Mesendoderm (in vitro differentiated cells): ENCODE data around the gene TUB.

Experiments
- DNase-seq: peaks from one replicate; pipeline ENCODE4 v3.0.0; 2013
- H2AK5ac ChIP-seq: 2 replicates; pipeline ENCODE4 v1.6.1; 2013; ENCODE audit warnings: low read length, inconsistent platforms
- H2BK120ac ChIP-seq: 2 replicates; pipeline ENCODE4 v1.6.1; 2013; ENCODE audit warnings: low read depth, mild to moderate bottlenecking, low read length, moderate library complexity, mixed read lengths
- H2BK15ac ChIP-seq: replicated peaks from 2 replicates; pipeline ENCODE4 v1.6.1; 2013; ENCODE audit warnings: low read depth, mild to moderate bottlenecking, moderate library complexity
- H2BK5ac ChIP-seq: 2 replicates; pipeline ENCODE4 v1.6.1; 2013; ENCODE audit warnings: low read length, inconsistent platforms
- H3K18ac ChIP-seq: 2 replicates; pipeline ENCODE4 v1.6.1; 2013; ENCODE audit warnings: mild to moderate bottlenecking, low read length, mixed read lengths
- H3K23ac ChIP-seq: one replicate; pipeline ENCODE4 v1.6.1; 2013; ENCODE audit warnings: low read length
- H3K27ac ChIP-seq: 2 replicates; pipeline ENCODE4 v1.5.1; 2013; ENCODE audit warnings: low read depth, mild to moderate bottlenecking, inconsistent platforms, low read length, moderate library complexity
- H3K27me3 ChIP-seq: 2 replicates; pipeline ENCODE4 v1.6.1; 2013; ENCODE audit warnings: low read length, control low read depth, mild to moderate bottlenecking, inconsistent platforms; ENCODE audit not compliant: insufficient read depth, poor library complexity
- H3K36me3 ChIP-seq: 2 replicates; pipeline ENCODE4 v1.6.1; 2013; ENCODE audit warnings: low read length, inconsistent platforms; ENCODE audit not compliant: control insufficient read depth, insufficient read depth
- H3K4ac ChIP-seq: one replicate; pipeline ENCODE4 v1.6.1; 2013; ENCODE audit warnings: low read depth, mild to moderate bottlenecking, low read length, moderate library complexity
- H3K4me1 ChIP-seq: 2 replicates; pipeline ENCODE4 v1.6.1; 2013; ENCODE audit warnings: low read depth, low read length, inconsistent platforms; ENCODE audit not compliant: control insufficient read depth
- H3K4me2 ChIP-seq: 2 replicates; pipeline ENCODE4 v1.6.1; 2013; ENCODE audit warnings: low read length
- H3K4me3 ChIP-seq: 2 replicates; pipeline ENCODE4 v1.5.1; 2013; ENCODE audit warnings: mild to moderate bottlenecking, low read length
- H3K56ac ChIP-seq: one replicate; pipeline ENCODE4 v1.6.1; 2013; ENCODE audit warnings: low read length
- H3K79me1 ChIP-seq: 2 replicates; pipeline ENCODE4 v1.6.1; 2013; ENCODE audit warnings: low read length, inconsistent platforms
- H3K79me2 ChIP-seq: 2 replicates; pipeline ENCODE4 v1.6.1; 2013; ENCODE audit warnings: mild to moderate bottlenecking, low read length; ENCODE audit not compliant: control insufficient read depth, insufficient read depth
- H3K9ac ChIP-seq: 2 replicates; pipeline ENCODE4 v1.6.1; 2013; ENCODE audit warnings: low read length, inconsistent platforms
- H4K5ac ChIP-seq: one replicate; pipeline ENCODE4 v1.6.1; 2013; ENCODE audit warnings: low read length
- H4K8ac ChIP-seq: one replicate; pipeline ENCODE4 v1.6.1; 2013; ENCODE audit warnings: low read depth, mild to moderate bottlenecking, control low read depth, low read length, moderate library complexity
- WGBS: extraction: QIAGEN DNeasy Blood & Tissue Kit; methylation state at CpG from one replicate; pipeline ENCODE4 v1.1.7; 2013; ENCODE audit warnings: low lambda C conversion rate, missing lambda C conversion rate; ENCODE audit not compliant: insufficient coverage; ENCODE audit errors: extremely low coverage; 5-methylcytosine and 5-hydroxymethylcytosine counted together

The TUB gene

GRCh38 chr11:8092587-8093424 is 11.8 kb downstream of the TUB start:
- Histone ChIP-seq H3K36me3 (peaks cover 3% of the 10 kb centered on the region), H3K4me3 (no peak overlapping the region), H4K8ac (no peak overlapping the region), H2BK5ac (no peak overlapping the region), H2BK15ac (no peak overlapping the region), H3K56ac (no peak overlapping the region), H2AK5ac (no peak overlapping the region), H2BK120ac (no peak overlapping the region), H3K79me2 (no peaks in the 10 kb centered on the region), H3K23ac (no peak overlapping the region), H3K4me1 (no peaks in the 10 kb centered on the region), H3K9ac (no peak overlapping the region), H3K27ac (no peak overlapping the region), H3K79me1 (peaks cover 1% of the 10 kb centered on the region), H4K5ac (no peak overlapping the region), H3K4me2 (no peak overlapping the region), H3K4ac (no peak overlapping the region), H3K18ac (no peak overlapping the region), H3K27me3 (no peaks in the 10 kb centered on the region)
- no CpG with 5 or more reads among the region's 11 CpGs for WGBS
- peak; percentile 82 for DNase-seq

GRCh38 chr11:8093931-8094575 is 13.0 kb downstream of the TUB start:
- Histone ChIP-seq H3K27me3 (no peaks in the 10 kb centered on the region), H2BK15ac (no peak overlapping the region), H3K27ac (no peak overlapping the region), H3K36me3 (peaks cover 3% of the 10 kb centered on the region), H3K18ac (no peak overlapping the region), H3K4me1 (no peaks in the 10 kb centered on the region), H2BK120ac (no peak overlapping the region), H4K8ac (no peak overlapping the region), H4K5ac (no peak overlapping the region), H3K4ac (no peak overlapping the region), H3K79me2 (no peaks in the 10 kb centered on the region), H3K4me2 (no peak overlapping the region), H3K4me3 (no peak overlapping the region), H3K9ac (no peak overlapping the region), H3K23ac (no peak overlapping the region), H2BK5ac (no peak overlapping the region), H3K79me1 (no peaks in the 10 kb centered on the region), H3K56ac (no peak overlapping the region), H2AK5ac (no peak overlapping the region)
- no peak for DNase-seq
- no CpG with 5 or more reads among the region's 9 CpGs for WGBS

GRCh38 chr11:8094656-8095055 is 13.6 kb downstream of the TUB start:
- Histone ChIP-seq H3K27me3 (no peaks in the 10 kb centered on the region), H3K36me3 (peaks cover 3% of the 10 kb centered on the region), H2AK5ac (no peak overlapping the region), H4K5ac (no peak overlapping the region), H2BK5ac (no peak overlapping the region), H2BK15ac (no peak overlapping the region), H2BK120ac (no peak overlapping the region), H4K8ac (no peak overlapping the region), H3K79me2 (no peaks in the 10 kb centered on the region), H3K23ac (no peak overlapping the region), H3K79me1 (no peaks in the 10 kb centered on the region), H3K4me3 (no peak overlapping the region), H3K9ac (no peak overlapping the region), H3K18ac (no peak overlapping the region), H3K56ac (no peak overlapping the region), H3K27ac (no peak overlapping the region), H3K4me2 (no peak overlapping the region), H3K4ac (no peak overlapping the region), H3K4me1 (no peaks in the 10 kb centered on the region)
- DNase-seq, result no peak
- WGBS, result no CpG with 5 or more reads among the region's 11 CpGs

- no peak overlapping the region for H3K56ac ChIP-seq
- no peak overlapping the region for H2BK15ac ChIP-seq
- H3K79me1 ChIP-seq, result no peaks in the 10 kb centered on the region
- no peak overlapping the region for H3K4ac ChIP-seq
- H2BK5ac ChIP-seq, result no peak overlapping the region
- no peak overlapping the region for H2BK120ac ChIP-seq
- no peaks in the 10 kb centered on the region for H3K27me3 ChIP-seq
- no peak overlapping the region for H3K23ac ChIP-seq
- DNase-seq, result no peak
- H3K27ac ChIP-seq, result no peak overlapping the region
- H3K4me2 ChIP-seq, result no peak overlapping the region
- no peak overlapping the region for H3K9ac ChIP-seq
- no peak overlapping the region for H4K8ac ChIP-seq
- no CpG with 5 or more reads among the region's 12 CpGs for WGBS
- no peaks in the 10 kb centered on the region for H3K4me1 ChIP-seq
- peaks cover 3% of the 10 kb centered on the region for H3K36me3 ChIP-seq
- no peak overlapping the region for H3K18ac ChIP-seq
- no peak overlapping the region for H3K4me3 ChIP-seq
- H2AK5ac ChIP-seq, result no peak overlapping the region
- H4K5ac ChIP-seq, result no peak overlapping the region
- no peaks in the 10 kb centered on the region for H3K79me2 ChIP-seq
These were observed 14.4 kb downstream of the TUB start for GRCh38 chr11:8095371-8095770.

- H3K56ac ChIP-seq, result no peak overlapping the region
- no peaks in the 10 kb centered on the region for H3K79me2 ChIP-seq
- H3K18ac ChIP-seq, result no peak overlapping the region
- no peak overlapping the region for H4K8ac ChIP-seq
- no peak overlapping the region for H2BK120ac ChIP-seq
- no peak for DNase-seq
- peaks cover 3% of the 10 kb centered on the region for H3K36me3 ChIP-seq
- H2BK5ac ChIP-seq, result no peak overlapping the region
- H3K9ac ChIP-seq, result no peak overlapping the region
- H3K4me2 ChIP-seq, result no peak overlapping the region
- H3K79me1 ChIP-seq, result no peaks in the 10 kb centered on the region
- no peak overlapping the region for H4K5ac ChIP-seq
- H3K23ac ChIP-seq, result no peak overlapping the region
- no peaks in the 10 kb centered on the region for H3K4me1 ChIP-seq
- H3K27me3 ChIP-seq, result no peaks in the 10 kb centered on the region
- no peak overlapping the region for H2BK15ac ChIP-seq
- no CpG with 5 or more reads among the region's 5 CpGs for WGBS
- H3K27ac ChIP-seq, result no peak overlapping the region
- H3K4ac ChIP-seq, result no peak overlapping the region
- no peak overlapping the region for H3K4me3 ChIP-seq
- H2AK5ac ChIP-seq, result no peak overlapping the region
These were observed 15.0 kb downstream of the TUB start for GRCh38 chr11:8095806-8096522.
